Measurements from ENCODE around the gene EPS8L1.
A peak's percentile ranks its signal among the peaks of the same experiment; 100 is the strongest.

Gene EPS8L1

GRCh38 chr19:55066107-55066709 lies 9.5 kb upstream of the EPS8L1 start:
- no peak for DNase-seq (ENCODE audit: low read depth)
- no peak overlapping the region for H3K4me3 ChIP-seq (ENCODE audit: low read depth, low read length)
- TF ChIP-seq, protein P1, sequence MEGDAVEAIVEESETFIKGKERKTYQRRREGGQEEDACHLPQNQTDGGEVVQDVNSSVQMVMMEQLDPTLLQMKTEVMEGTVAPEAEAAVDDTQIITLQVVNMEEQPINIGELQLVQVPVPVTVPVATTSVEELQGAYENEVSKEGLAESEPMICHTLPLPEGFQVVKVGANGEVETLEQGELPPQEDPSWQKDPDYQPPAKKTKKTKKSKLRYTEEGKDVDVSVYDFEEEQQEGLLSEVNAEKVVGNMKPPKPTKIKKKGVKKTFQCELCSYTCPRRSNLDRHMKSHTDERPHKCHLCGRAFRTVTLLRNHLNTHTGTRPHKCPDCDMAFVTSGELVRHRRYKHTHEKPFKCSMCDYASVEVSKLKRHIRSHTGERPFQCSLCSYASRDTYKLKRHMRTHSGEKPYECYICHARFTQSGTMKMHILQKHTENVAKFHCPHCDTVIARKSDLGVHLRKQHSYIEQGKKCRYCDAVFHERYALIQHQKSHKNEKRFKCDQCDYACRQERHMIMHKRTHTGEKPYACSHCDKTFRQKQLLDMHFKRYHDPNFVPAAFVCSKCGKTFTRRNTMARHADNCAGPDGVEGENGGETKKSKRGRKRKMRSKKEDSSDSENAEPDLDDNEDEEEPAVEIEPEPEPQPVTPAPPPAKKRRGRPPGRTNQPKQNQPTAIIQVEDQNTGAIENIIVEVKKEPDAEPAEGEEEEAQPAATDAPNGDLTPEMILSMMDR (IDR thresholded peaks at IDR 0.05; ENCODE audit: insufficient read depth, low read depth, low read length, missing control alignments) = no peak

DNA sequence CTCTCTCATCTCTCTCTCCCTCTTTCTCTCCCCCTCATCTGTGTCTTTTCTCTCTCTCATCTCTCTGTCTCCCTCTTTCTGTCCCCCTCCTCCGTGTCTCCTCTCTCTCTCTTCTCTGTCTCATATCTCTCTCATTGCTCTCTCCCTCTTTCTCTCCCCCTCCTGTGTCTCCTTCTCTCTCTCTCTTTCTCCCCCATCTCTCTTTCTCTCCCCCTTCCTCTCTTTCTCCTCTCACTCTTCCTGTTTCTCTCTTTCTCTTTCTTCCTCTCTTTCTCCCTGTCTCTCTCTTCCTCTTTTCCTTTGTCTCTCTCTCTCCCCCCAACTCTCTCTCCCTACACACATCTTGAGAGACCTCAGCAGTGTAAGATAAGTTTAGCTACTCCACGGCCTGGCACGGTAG lies 7.8 kb upstream of the EPS8L1 start:
- TF ChIP-seq, protein P1 (IDR thresholded peaks at IDR 0.05; ENCODE audit: insufficient read depth, low read depth, low read length, missing control alignments) = no peak
- DNase-seq (ENCODE audit: low read depth) = no peak

GRCh38 chr19:55068950-55069864 lies 6.5 kb upstream of the EPS8L1 start:
- DNase-seq (ENCODE audit: low read depth) = peak; percentile 38
- no peak overlapping the region for H3K4me3 ChIP-seq (ENCODE audit: low read depth, low read length)
- TF ChIP-seq, protein P1 (IDR thresholded peaks at IDR 0.05; ENCODE audit: insufficient read depth, low read depth, low read length, missing control alignments) = no peak

More for the DNA sequence above, 7.8 kb upstream of the EPS8L1 start:
- no peak overlapping the region for H3K4me3 ChIP-seq (ENCODE audit: low read depth, low read length)

- TF ChIP-seq, protein P1 (IDR thresholded peaks at IDR 0.05; ENCODE audit: insufficient read depth, low read depth, low read length, missing control alignments) = no peak
- DNase-seq (ENCODE audit: low read depth) = no peak
- H3K4me3 ChIP-seq (ENCODE audit: low read depth, low read length) = no peak overlapping the region
Measured at GRCh38 chr19:55069865-55070197, 5.8 kb upstream of the EPS8L1 start.

DNA sequence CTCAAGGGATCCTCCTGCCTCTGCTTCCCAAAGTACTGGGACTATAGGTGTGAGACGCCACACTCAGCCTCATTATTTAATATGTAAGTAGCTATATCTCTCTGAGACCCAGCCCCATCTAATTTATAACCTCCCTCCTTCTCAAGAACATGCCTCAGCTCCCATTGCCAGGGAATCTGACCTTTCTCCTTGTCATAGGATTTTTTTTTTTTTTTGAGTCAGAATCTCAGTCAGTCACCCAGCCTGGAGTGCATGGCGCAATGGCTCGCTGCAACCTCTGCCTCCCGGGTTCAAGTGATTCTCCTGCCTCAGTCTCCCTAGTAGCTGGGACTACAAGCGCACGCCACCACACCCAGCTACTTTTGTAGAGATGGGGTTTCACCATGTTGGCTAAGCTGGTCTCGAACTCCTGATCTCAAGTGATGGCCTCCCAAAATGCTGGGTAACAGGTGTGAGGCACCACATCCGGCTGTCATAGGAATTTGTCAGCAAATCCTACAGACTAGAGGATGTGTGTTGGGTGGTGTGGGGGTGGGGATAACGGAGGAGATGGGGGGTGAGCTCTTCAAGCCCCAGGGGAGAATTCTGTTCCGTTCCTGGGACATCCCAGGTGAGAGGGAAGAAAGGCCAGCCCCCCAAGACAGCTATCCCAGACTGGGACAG lies 5.1 kb upstream of the EPS8L1 start:
- TF ChIP-seq, protein P1 (IDR thresholded peaks at IDR 0.05; ENCODE audit: insufficient read depth, low read depth, low read length, missing control alignments) = no peak
- DNase-seq (ENCODE audit: low read depth) = no peak
- no peak overlapping the region for H3K4me3 ChIP-seq (ENCODE audit: low read depth, low read length)

DNA sequence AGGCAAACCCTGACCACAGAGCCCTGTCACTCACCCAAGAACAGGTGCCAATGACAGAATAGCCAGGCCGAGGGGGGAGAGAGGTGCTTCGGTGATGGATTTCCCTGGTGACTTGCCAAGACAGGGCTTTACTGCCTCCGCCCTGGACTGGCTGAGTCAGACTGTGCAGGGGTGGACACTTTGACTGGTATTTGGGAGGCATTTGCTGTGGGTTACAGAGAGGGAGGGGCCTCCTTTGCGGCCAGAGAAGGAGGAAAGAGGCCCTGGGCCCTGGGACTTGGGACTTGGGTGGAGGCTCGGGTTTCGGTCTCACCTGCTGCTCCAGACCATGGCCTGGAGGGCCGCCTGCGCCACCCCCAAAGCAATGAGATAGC lies 4.6 kb upstream of the EPS8L1 start:
- DNase-seq (ENCODE audit: low read depth) = no peak
- TF ChIP-seq, protein P1 (IDR thresholded peaks at IDR 0.05; ENCODE audit: insufficient read depth, low read depth, low read length, missing control alignments) = no peak
- no peak overlapping the region for H3K4me3 ChIP-seq (ENCODE audit: low read depth, low read length)

Measured in GM12865 (cell line).